IMR-90 (cell line): ENCODE measurements around the gene LSG1. TPM values are rescaled to one million over a fixed set of nuclear protein-coding genes. Genes with fewer than 3 reads are reported as not detected.

Source experiments
- ATAC-seq: fragments of 200-7000 bp; cut with Tn5 transposase; 2 replicates; pipeline ENCODE4 v1.9.1; 2020; ENCODE audit warnings: low read depth, mild to moderate bottlenecking, moderate library complexity
- BruUV-seq: library from RNA; stranded (reverse); fragments of 400-500 nt; replicated peaks from 2 replicates; lab custom pipeline; 2021; lab: Mats Ljungman, UMichigan
- CTCF ChIA-PET: fragments of 300-600 bp; formaldehyde crosslinking; extraction: SDS; loops from one replicate; lab custom pipeline; 2021; ENCODE audit warnings: antibody characterized with exemption; lab: Yijun Ruan, JAX
- POLR2A ChIA-PET: fragments of 300-600 bp; sonication (Branson Sonifier 250); formaldehyde crosslinking; loops from one replicate; lab custom pipeline; 2022; ENCODE audit warnings: antibody characterized with exemption; ENCODE audit not compliant: unreplicated experiment; lab: Charles Lee
- DNase-seq: peaks from one replicate; pipeline ENCODE4 v3.0.0; 2013
- H2AFZ ChIP-seq: replicated peaks from 2 replicates; pipeline ENCODE3; 2013; ENCODE audit warnings: low read length, mild to moderate bottlenecking; ENCODE audit not compliant: poor library complexity
- H2AK5ac ChIP-seq: 2 replicates; pipeline ENCODE4 v1.6.1; 2013; ENCODE audit warnings: low read depth, low read length, inconsistent platforms
- H2AK9ac ChIP-seq: replicated peaks from 2 replicates; pipeline ENCODE3; 2013; ENCODE audit warnings: mild to moderate bottlenecking, low read depth, low read length, moderate library complexity; ENCODE audit not compliant: poor library complexity
- H2BK120ac ChIP-seq: 2 replicates; pipeline ENCODE4 v1.6.1; 2013; ENCODE audit warnings: low read depth, low read length, inconsistent platforms
- H2BK15ac ChIP-seq: 3 replicates; pipeline ENCODE4 v1.6.1; 2013; ENCODE audit warnings: low read depth, low read length, inconsistent platforms
- H2BK20ac ChIP-seq: 2 replicates; pipeline ENCODE4 v1.6.1; 2013; ENCODE audit warnings: low read depth, mild to moderate bottlenecking, inconsistent platforms, low read length, moderate library complexity
- H2BK5ac ChIP-seq: 2 replicates; pipeline ENCODE4 v1.6.1; 2013; ENCODE audit warnings: mild to moderate bottlenecking, low read depth, low read length, inconsistent platforms; ENCODE audit not compliant: poor library complexity, severe bottlenecking
- H3K14ac ChIP-seq: replicated peaks from 2 replicates; pipeline ENCODE4 v1.6.1; 2013; ENCODE audit warnings: low read depth, low read length, inconsistent platforms
- H3K18ac ChIP-seq: 2 replicates; pipeline ENCODE4 v1.6.1; 2013; ENCODE audit warnings: low read depth, low read length, control low read depth
- H3K23ac ChIP-seq: 2 replicates; pipeline ENCODE4 v1.6.1; 2013; ENCODE audit warnings: low read depth, low read length, inconsistent platforms
- H3K27ac ChIP-seq: 2 replicates; pipeline ENCODE4 v1.5.1; 2013; ENCODE audit warnings: mild to moderate bottlenecking, control low read depth, low read length; ENCODE audit not compliant: insufficient read depth
- H3K27me3 ChIP-seq: 2 replicates; pipeline ENCODE4 v1.6.1; 2013; ENCODE audit warnings: low read length; ENCODE audit not compliant: control insufficient read depth, insufficient read depth
- H3K36me3 ChIP-seq: 2 replicates; pipeline ENCODE4 v1.6.1; 2013; ENCODE audit warnings: low read length, mixed read lengths; ENCODE audit not compliant: control insufficient read depth, insufficient read depth
- H3K4ac ChIP-seq: 2 replicates; pipeline ENCODE4 v1.6.1; 2013; ENCODE audit warnings: low read depth, low read length, inconsistent platforms
- H3K4me1 ChIP-seq: 2 replicates; pipeline ENCODE4 v1.6.1; 2013; ENCODE audit warnings: low read length, mixed read lengths; ENCODE audit not compliant: control insufficient read depth, insufficient read depth
- H3K4me2 ChIP-seq: 2 replicates; pipeline ENCODE4 v1.6.1; 2013; ENCODE audit warnings: low read depth, mild to moderate bottlenecking, control low read depth, low read length, moderate library complexity
- H3K4me3 ChIP-seq: 2 replicates; pipeline ENCODE4 v1.5.1; 2013; ENCODE audit warnings: low read depth, mild to moderate bottlenecking, control low read depth, low read length, moderate library complexity; ENCODE audit not compliant: insufficient read depth
- H3K56ac ChIP-seq: 2 replicates; pipeline ENCODE4 v1.6.1; 2013; ENCODE audit warnings: low read length, inconsistent platforms; ENCODE audit not compliant: insufficient read depth; ENCODE audit errors: extremely low read depth
- H3K79me1 ChIP-seq, 2 experiments: 2 replicates each; pipeline ENCODE4 v1.6.1; 2013; ENCODE audit warnings: low read length in 2 of 2, inconsistent platforms in 1 of 2, low read depth in 1 of 2
- H3K9ac ChIP-seq: 2 replicates; pipeline ENCODE4 v1.6.1; 2013; ENCODE audit warnings: low read depth, low read length, control low read depth
- H3K9me1 ChIP-seq: 2 replicates; pipeline ENCODE4 v1.6.1; 2013; ENCODE audit warnings: low read length, inconsistent platforms; ENCODE audit not compliant: insufficient read depth
- H3K9me3 ChIP-seq: 2 replicates; pipeline ENCODE4 v1.6.1; 2013; ENCODE audit warnings: low read length; ENCODE audit not compliant: control insufficient read depth, insufficient read depth
- H4K20me1 ChIP-seq: 2 replicates; pipeline ENCODE4 v1.6.1; 2013; ENCODE audit warnings: low read length, inconsistent platforms; ENCODE audit not compliant: insufficient read depth
- H4K5ac ChIP-seq: 2 replicates; pipeline ENCODE4 v1.6.1; 2013; ENCODE audit warnings: mild to moderate bottlenecking, low read depth, low read length, control low read depth
- H4K8ac ChIP-seq, 2 experiments: 2 replicates each; pipeline ENCODE4 v1.6.1; 2013; ENCODE audit warnings: low read depth in 2 of 2, low read length in 2 of 2, control low read depth in 1 of 2, inconsistent platforms in 1 of 2
- H4K91ac ChIP-seq: 2 replicates; pipeline ENCODE4 v1.6.1; 2013; ENCODE audit warnings: low read depth, low read length, inconsistent platforms; ENCODE audit not compliant: insufficient read depth
- CEBPB ChIP-seq: IDR thresholded peaks from 2 replicates; pipeline ENCODE4 v1.6.1; 2012; ENCODE audit warnings: low read depth, low read length, improper control_type of control experiment
- CHD1 ChIP-seq: IDR thresholded peaks from 2 replicates; pipeline ENCODE4 v1.6.1; 2012; ENCODE audit warnings: low read depth, low read length, improper control_type of control experiment
- MXI1 ChIP-seq: IDR thresholded peaks from 2 replicates; pipeline ENCODE4 v1.6.1; 2012; ENCODE audit warnings: low read depth, mild to moderate bottlenecking, low read length, moderate library complexity, borderline replicate concordance
- POLR2A ChIP-seq: IDR thresholded peaks from 2 replicates; pipeline ENCODE4 v1.6.1; 2012; ENCODE audit warnings: mild to moderate bottlenecking, low read depth, low read length
- WGBS, 2 experiments: methylation state at CpG; one replicate each; pipeline versions ENCODE4 v1.1.5 to v1.1.7; 2013; ENCODE audit warnings: missing lambda C conversion rate in 2 of 2; ENCODE audit not compliant: insufficient read length in 1 of 2; ENCODE audit errors: extremely low coverage in 2 of 2; 5-methylcytosine and 5-hydroxymethylcytosine counted together
- dilution Hi-C: fragments of 300-500 bp; cut with HindIII; formaldehyde crosslinking; loops from one replicate; pipeline ENCODE4 v1.14.3; 2018; ENCODE audit warnings: low sequenced_read_pairs; ENCODE audit not compliant: unreplicated experiment
- in situ Hi-C: fragments of 300-500 bp; cut with MboI; formaldehyde crosslinking; loops from 3 replicates; pipeline ENCODE4 v1.14.3; 2019; ENCODE audit warnings: low sequenced_read_pairs, inconsistent platforms, mixed read lengths
- intact Hi-C: fragments of 100-400 bp; cut with micrococcal nuclease; formaldehyde crosslinking; loops from 2 replicates; pipeline ENCODE4 v1.10.0; 2022
- polyA plus RNA-seq, 3 experiments: library from polyadenylated mRNA; depleted of rRNA; stranded (reverse); fragments of >200 nt; gene quantifications; 2 replicates each; pipeline ENCODE4 v1.2.3, GENCODE V29; 2012; ENCODE audit warnings: low replicate concordance in 1 of 3
- total RNA-seq: library from RNA; depleted of rRNA; stranded (reverse); fragments of >200 nt; gene quantifications from 2 replicates; pipeline ENCODE4 v1.2.3, GENCODE V29; 2012
- TF ChIP-seq, protein P1 (sequence below): fragments of 150-350 bp; IDR thresholded peaks from 2 replicates; pipeline ENCODE4 v1.6.1; 2017; ENCODE audit warnings: mild to moderate bottlenecking, antibody characterized with exemption, low read length, low read depth

LSG1 gene
- total and polyA plus RNA-seq, 2 of the 4 experiments (the other 2 are of a cell fraction): 26.8 to 45.2 TPM

DNA sequence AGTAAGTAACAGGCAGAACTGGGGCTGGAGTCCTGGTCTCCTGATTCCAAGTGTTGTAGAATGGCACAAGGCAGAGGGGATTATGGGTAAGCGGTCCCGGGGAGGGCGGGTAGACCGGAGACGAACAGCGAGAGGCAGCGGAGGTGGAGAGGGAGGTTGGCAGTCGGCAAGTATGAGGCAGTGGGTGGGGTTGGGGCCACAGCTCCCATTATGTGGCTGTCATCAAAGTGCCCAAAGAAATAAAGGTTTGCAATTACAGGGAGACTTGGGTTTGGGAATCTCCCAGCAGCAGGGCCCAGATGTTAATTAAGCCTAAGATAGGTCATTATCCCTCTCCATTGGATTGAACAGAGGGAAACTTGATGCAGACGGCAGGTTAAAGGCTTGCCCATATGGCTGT lies 30.6 kb upstream of the LSG1 start:
- CTCF ChIA-PET: no interaction called here
- no peaks in the 10 kb centered on the region for H3K79me1 ChIP-seq
- no peak overlapping the region for H3K4me3 ChIP-seq
- H4K8ac ChIP-seq: no peak overlapping the region
- intact Hi-C loops (no loop called here), in situ Hi-C loops (no loop called here), dilution Hi-C loops (no loop called here)
- no peak overlapping the region for H3K14ac ChIP-seq
- peaks cover 14% of the 10 kb centered on the region for H3K9me3 ChIP-seq
- no peak overlapping the region for H4K91ac ChIP-seq
- no peaks in the 10 kb centered on the region for H4K20me1 ChIP-seq
- H3K36me3 ChIP-seq: no peaks in the 10 kb centered on the region
- H3K9ac ChIP-seq: no peak overlapping the region
- no peaks in the 10 kb centered on the region for H3K9me1 ChIP-seq
- no peak overlapping the region for H4K5ac ChIP-seq
- no peak overlapping the region for H2AFZ ChIP-seq
- no peak for ATAC-seq
- H3K4me1 ChIP-seq: no peaks in the 10 kb centered on the region
- H3K56ac ChIP-seq: no peak overlapping the region
- DNase-seq: no peak
- H3K27ac ChIP-seq: no peak overlapping the region
- no peak overlapping the region for H3K18ac ChIP-seq
- peaks cover 41% of the 10 kb centered on the region for H3K27me3 ChIP-seq
- BruUV-seq: no TSS peak
- no peak overlapping the region for H2AK9ac ChIP-seq
- no peak overlapping the region for H2AK5ac ChIP-seq
- no peak overlapping the region for H3K23ac ChIP-seq
- H3K4me2 ChIP-seq: no peak overlapping the region
- H3K4ac ChIP-seq: no peak overlapping the region
- 100% methylated on average over 1 of the region's 9 CpGs; no CpG with 5 or more reads in 1 of the 2 experiments for WGBS, 2 experiments
- H2BK120ac ChIP-seq: no peak overlapping the region
- TF ChIP-seq, protein P1, sequence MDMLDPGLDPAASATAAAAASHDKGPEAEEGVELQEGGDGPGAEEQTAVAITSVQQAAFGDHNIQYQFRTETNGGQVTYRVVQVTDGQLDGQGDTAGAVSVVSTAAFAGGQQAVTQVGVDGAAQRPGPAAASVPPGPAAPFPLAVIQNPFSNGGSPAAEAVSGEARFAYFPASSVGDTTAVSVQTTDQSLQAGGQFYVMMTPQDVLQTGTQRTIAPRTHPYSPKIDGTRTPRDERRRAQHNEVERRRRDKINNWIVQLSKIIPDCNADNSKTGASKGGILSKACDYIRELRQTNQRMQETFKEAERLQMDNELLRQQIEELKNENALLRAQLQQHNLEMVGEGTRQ: no peak
- TF ChIP-seq CEBPB: no peak
- TF ChIP-seq MXI1: no peak
- no peak for TF ChIP-seq POLR2A
- no peak for TF ChIP-seq CHD1
- no peak overlapping the region for H2BK5ac ChIP-seq
- POLR2A ChIA-PET: no interaction called here
- H2BK15ac ChIP-seq: no peak overlapping the region
- no peak overlapping the region for H2BK20ac ChIP-seq
